HepG2 (cell line): Measurements from ENCODE around the gene TNK1. TPM values are rescaled to one million over a fixed set of nuclear protein-coding genes. Genes with fewer than 3 reads are reported as not detected.

ENCODE experiments used
- ARNTL ChIP-seq: sonication (generic); formaldehyde crosslinking; IDR thresholded peaks from 2 replicates; pipeline ENCODE4 v1.4.0; 2020; ENCODE audit warnings: mild to moderate bottlenecking, missing genetic modification reagents
- CENPT ChIP-seq: sonication (generic); formaldehyde crosslinking; IDR thresholded peaks from 2 replicates; pipeline ENCODE4 v1.8.0; 2022; ENCODE audit warnings: low read depth, mild to moderate bottlenecking, moderate library complexity, missing genetic modification reagents
- FOXO1 ChIP-seq: sonication (generic); formaldehyde crosslinking; IDR thresholded peaks from 2 replicates; pipeline ENCODE4 v1.4.0; 2020; ENCODE audit warnings: missing genetic modification reagents
- GLI4 ChIP-seq: sonication (generic); formaldehyde crosslinking; IDR thresholded peaks from 2 replicates; pipeline ENCODE4 v1.5.1; 2020; ENCODE audit warnings: missing genetic modification reagents, mild to moderate bottlenecking, moderate library complexity, borderline replicate concordance
- HOXD1 ChIP-seq: sonication (generic); formaldehyde crosslinking; IDR thresholded peaks from 2 replicates; pipeline ENCODE4 v1.5.0; 2020; ENCODE audit warnings: missing genetic modification reagents
- KDM2A ChIP-seq: sonication (generic); formaldehyde crosslinking; IDR thresholded peaks from 2 replicates; pipeline ENCODE4 v1.4.0; 2020; ENCODE audit warnings: low read depth, missing genetic modification reagents, borderline replicate concordance
- PAX8 ChIP-seq: sonication (generic); formaldehyde crosslinking; IDR thresholded peaks from 2 replicates; pipeline ENCODE4 v1.8.0; 2022; ENCODE audit warnings: mild to moderate bottlenecking, missing genetic modification reagents, borderline replicate concordance
- REXO4 ChIP-seq: sonication (generic); formaldehyde crosslinking; IDR thresholded peaks from 2 replicates; pipeline ENCODE4 v1.8.0; 2022; ENCODE audit warnings: missing genetic modification reagents, mild to moderate bottlenecking, borderline replicate concordance
- SATB2 ChIP-seq: sonication (generic); formaldehyde crosslinking; IDR thresholded peaks from 2 replicates; pipeline ENCODE4 v1.5.0; 2020; ENCODE audit warnings: missing genetic modification reagents
- SOX5 ChIP-seq: IDR thresholded peaks from 2 replicates; pipeline ENCODE4 v1.6.1; 2016; ENCODE audit warnings: borderline replicate concordance
- TBX2 ChIP-seq: sonication (generic); formaldehyde crosslinking; IDR thresholded peaks from 2 replicates; pipeline ENCODE4 v1.5.0; 2020; ENCODE audit warnings: missing genetic modification reagents, mild to moderate bottlenecking, borderline replicate concordance
- ZBTB34 ChIP-seq: sonication (generic); formaldehyde crosslinking; IDR thresholded peaks from 2 replicates; pipeline ENCODE4 v1.8.0; 2022; ENCODE audit warnings: mild to moderate bottlenecking, missing genetic modification reagents
- ZFYVE20 ChIP-seq: sonication (generic); formaldehyde crosslinking; IDR thresholded peaks from 2 replicates; pipeline ENCODE4 v1.8.0; 2023; ENCODE audit warnings: low read depth, mild to moderate bottlenecking, moderate library complexity, missing genetic modification reagents, borderline replicate concordance
- ZHX1 ChIP-seq: sonication (generic); formaldehyde crosslinking; IDR thresholded peaks from 2 replicates; pipeline ENCODE4 v1.8.1; 2022; ENCODE audit warnings: low read depth, mild to moderate bottlenecking, missing genetic modification reagents
- ZNF124 ChIP-seq: sonication (generic); formaldehyde crosslinking; IDR thresholded peaks from 2 replicates; pipeline ENCODE4 v1.4.0; 2020; ENCODE audit warnings: missing genetic modification reagents
- ZNF3 ChIP-seq: IDR thresholded peaks from 2 replicates; pipeline ENCODE4 v1.7.0; 2017; ENCODE audit warnings: inconsistent platforms
- ZNF326 ChIP-seq: sonication (generic); formaldehyde crosslinking; IDR thresholded peaks from 2 replicates; pipeline ENCODE4 v1.4.0; 2020; ENCODE audit warnings: missing genetic modification reagents, borderline replicate concordance
- ZNF552 ChIP-seq: sonication (generic); formaldehyde crosslinking; IDR thresholded peaks from 2 replicates; pipeline ENCODE4 v1.9.0; 2022; ENCODE audit warnings: missing genetic modification reagents, mild to moderate bottlenecking, borderline replicate concordance
- ZNF639 ChIP-seq: conservative IDR thresholded peaks from 2 replicates; pipeline ENCODE4 v1.6.1; 2018; ENCODE audit warnings: missing genetic modification reagents
- ZNF652 ChIP-seq: IDR thresholded peaks from 2 replicates; pipeline ENCODE4 v1.6.1; 2016; ENCODE audit warnings: low read depth, borderline replicate concordance
- ZNF768 ChIP-seq: sonication (generic); formaldehyde crosslinking; IDR thresholded peaks from 2 replicates; pipeline ENCODE4 v1.4.0; 2020; ENCODE audit warnings: missing genetic modification reagents
- ZNF788 ChIP-seq: sonication (generic); formaldehyde crosslinking; IDR thresholded peaks from 2 replicates; pipeline ENCODE4 v1.5.0; 2020; ENCODE audit warnings: mild to moderate bottlenecking, missing genetic modification reagents, borderline replicate concordance
- ZSCAN5A ChIP-seq: sonication (generic); formaldehyde crosslinking; IDR thresholded peaks from 2 replicates; pipeline ENCODE4 v1.8.0; 2022; ENCODE audit warnings: mild to moderate bottlenecking, missing genetic modification reagents, borderline replicate concordance
- polyA plus RNA-seq, 8 experiments: library from polyadenylated mRNA; depleted of rRNA in 3 of 8; stranded (reverse) in 7 of 8; unstranded in 1 of 8; fragments of >200 nt; fragmentation: Illumina TruSeq in 4 of 8; extraction: Trizol in 4 of 8; gene quantifications; 2 replicates each; pipeline versions ENCODE4 v1.2.1 to v1.2.3, GENCODE V29; 2011 to 2016; ENCODE audit warnings: low read depth in 4 of 8, missing spikeins in 1 of 8, mixed read lengths in 1 of 8; ENCODE audit not compliant: insufficient read depth in 1 of 8
- total RNA-seq, 5 experiments: library from RNA; depleted of rRNA; stranded (reverse); fragments of >200 nt; fragmentation: Illumina TruSeq; extraction: Trizol; gene quantifications; 2 replicates each; pipeline ENCODE4 v1.2.3, GENCODE V29; 2016; ENCODE audit warnings: low read depth in 1 of 5

The TNK1 gene
- total and polyA plus RNA-seq, 2 of the 13 experiments (the other 11 are each of a cell fraction or from before 2014, with no cell fraction given), result 2.0 to 3.5 TPM

DNA sequence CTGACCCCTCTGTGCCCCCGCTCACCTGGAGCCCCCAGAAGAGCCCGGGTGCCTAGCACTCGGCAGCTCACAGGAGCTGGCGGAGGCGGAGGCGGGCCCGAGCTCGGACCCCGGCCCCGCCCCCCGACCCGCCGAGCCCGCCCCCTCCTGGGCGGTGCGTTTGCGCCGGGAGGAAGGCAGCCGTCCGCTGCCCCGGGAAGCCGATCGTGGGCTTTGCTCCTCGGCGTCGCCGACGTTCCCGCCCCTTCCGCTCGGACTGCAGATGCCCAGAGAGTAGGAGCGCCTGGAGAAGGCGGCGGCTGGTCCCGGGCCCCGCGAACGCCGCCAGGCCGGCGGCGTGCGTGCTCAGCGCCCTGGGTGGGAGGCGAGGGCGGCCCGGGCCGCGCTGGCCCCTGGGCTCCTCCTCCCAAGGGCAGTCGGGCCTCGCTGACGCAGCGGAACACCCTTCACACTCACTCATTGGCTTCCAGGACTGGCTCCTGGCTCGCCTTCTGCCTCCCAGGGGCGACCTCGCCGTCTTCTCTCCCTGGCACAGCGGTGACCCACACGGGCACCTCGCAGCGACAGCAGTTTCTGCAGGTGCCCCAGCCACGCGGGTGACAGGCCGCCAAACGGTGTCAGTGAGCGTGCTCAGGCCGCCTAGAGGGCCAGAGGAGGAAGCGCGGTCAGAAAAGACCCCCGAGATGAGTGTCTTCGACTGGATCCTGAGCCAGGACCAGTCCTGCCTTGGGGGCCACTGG lies 13.7 kb downstream of the TNK1 start, which contains the start of gene PLSCR3 (continued):
- no peak for TF ChIP-seq ARNTL (CRISPR knock-in tag)
- no peak for TF ChIP-seq SATB2 (CRISPR knock-in tag)
- TF ChIP-seq ZNF3 (CRISPR knock-in tag), result no peak
- TF ChIP-seq PAX8, result 0 out of 2 replicates have a peak, but pooled peaks have one; percentile 15
- peak; percentile 41; the same call in 1 of the 2 replicates for TF ChIP-seq TBX2
- peak; percentile 48; the same call in 1 of the 2 replicates for TF ChIP-seq SOX5 (CRISPR knock-in tag)
- TF ChIP-seq ZNF326 (CRISPR knock-in tag), result no peak
- TF ChIP-seq HOXD1, result 0 out of 2 replicates have a peak, but pooled peaks have one; percentile 7
- TF ChIP-seq ZSCAN5A (CRISPR knock-in tag), result no peak
- TF ChIP-seq ZBTB34 (CRISPR knock-in tag), result 0 out of 2 replicates have a peak, but pooled peaks have one; percentile 33
- no peak; the same call in 1 of the 2 replicates for TF ChIP-seq REXO4 (CRISPR knock-in tag)
- TF ChIP-seq ZNF639 (CRISPR knock-in tag), result no peak; the same call in 1 of the 2 replicates
- TF ChIP-seq GLI4 (CRISPR knock-in tag), result no peak
- TF ChIP-seq ZNF552 (CRISPR knock-in tag), result no peak; the same call in 1 of the 2 replicates
- TF ChIP-seq KDM2A (CRISPR knock-in tag), result peak; percentile 58
- TF ChIP-seq ZFYVE20 (CRISPR knock-in tag), result peak; percentile 82; the same call in 1 of the 2 replicates
- no peak for TF ChIP-seq ZNF124 (CRISPR knock-in tag)
- TF ChIP-seq ZNF768, result peak; percentile 62
- TF ChIP-seq FOXO1 (CRISPR knock-in tag), result no peak; the same call in 1 of the 2 replicates
- peak; percentile 30; the same call in 1 of the 2 replicates for TF ChIP-seq ZNF788 (CRISPR knock-in tag)
- TF ChIP-seq CENPT (CRISPR knock-in tag), result peak; percentile 87
- no peak for TF ChIP-seq ZNF652 (CRISPR knock-in tag)
- peak; percentile 80 for TF ChIP-seq ZHX1 (CRISPR knock-in tag)
